Omental fat pad (tissue), 4 donors: ENCODE data around the gene PCBP2. TPM values are rescaled to one million over a fixed set of nuclear protein-coding genes. Genes with fewer than 3 reads are reported as not detected.

ENCODE experiments used
- ATAC-seq: fragments of 150-250 bp; one replicate; pipeline ENCODE4 v1.9.1; 2016; ENCODE audit warnings: mild to moderate bottlenecking, moderate library complexity; ENCODE audit not compliant: low FRiP score
- DNase-seq: peaks from one replicate; pipeline ENCODE4 v3.0.0-alpha.2; 2019; ENCODE audit warnings: low spot score
- CTCF ChIP-seq, 3 donors: fragments of 450-650 bp; IDR thresholded peaks; one replicate each; pipeline ENCODE4 v1.5.1; 2016 to 2017; ENCODE audit warnings: antibody characterized with exemption in 3 of 3, mild to moderate bottlenecking in 3 of 3, moderate library complexity in 2 of 3
- total RNA-seq, 4 donors: library from RNA; depleted of rRNA; stranded (reverse); fragments of >200 nt; gene quantifications; one replicate each; pipeline ENCODE4 v1.1.0, GENCODE V29; 2016

The PCBP2 gene
- total RNA-seq, 4 donors from 2014 or later = 498 to 666 (median 531) TPM

- ATAC-seq = no peak
- DNase-seq = no peak
- no peak for TF ChIP-seq CTCF (IDR thresholded peaks at IDR 0.05)
These were observed 51.3 kb downstream of the PCBP2 start for GRCh38 chr12:53502983-53503728.

GRCh38 chr12:53504004-53504920 is 52.4 kb downstream of the PCBP2 start:
- TF ChIP-seq CTCF (IDR thresholded peaks at IDR 0.05) = no peak
- no peak for DNase-seq
- no peak for ATAC-seq

- ATAC-seq (no peak), DNase-seq (no peak)
- TF ChIP-seq CTCF (IDR thresholded peaks at IDR 0.05) = no peak
These were observed 53.2 kb downstream of the PCBP2 start for GRCh38 chr12:53505086-53505485.

- no peak for TF ChIP-seq CTCF (IDR thresholded peaks at IDR 0.05)
- ATAC-seq (no peak), DNase-seq (no peak)
These were observed 53.9 kb downstream of the PCBP2 start for GRCh38 chr12:53505555-53506449.

GRCh38 chr12:53506450-53506785 is 54.5 kb downstream of the PCBP2 start:
- DNase-seq (no peak), ATAC-seq (no peak)
- no peak for TF ChIP-seq CTCF (IDR thresholded peaks at IDR 0.05)

GRCh38 chr12:53506881-53507602 is 55.1 kb downstream of the PCBP2 start, which contains the start of gene NPFF:
TSS of gene NPFF (minus strand) at chr12:53507484. CDS start at chr12:53507474, 10 bp downstream.
- DNase-seq = no peak

More at GRCh38 chr12:53506881-53507602, 55.1 kb downstream of the PCBP2 start, which contains the start of gene NPFF:
- no peak for TF ChIP-seq CTCF (IDR thresholded peaks at IDR 0.05)
- no peak for ATAC-seq
